HG03378 (cell line): ENCODE data around the gene RRP8.

Experiments
- ATAC-seq: cut with Tn5 transposase; IDR thresholded peaks from one replicate; pipeline ENCODE4 v1.9.1; 2021; ENCODE audit warnings: mild to moderate bottlenecking, moderate library complexity; ENCODE audit not compliant: unreplicated experiment

RRP8 gene

GRCh38 chr11:6633422-6634408 is 30.3 kb upstream of the RRP8 start:
- ATAC-seq: no peak

DNA sequence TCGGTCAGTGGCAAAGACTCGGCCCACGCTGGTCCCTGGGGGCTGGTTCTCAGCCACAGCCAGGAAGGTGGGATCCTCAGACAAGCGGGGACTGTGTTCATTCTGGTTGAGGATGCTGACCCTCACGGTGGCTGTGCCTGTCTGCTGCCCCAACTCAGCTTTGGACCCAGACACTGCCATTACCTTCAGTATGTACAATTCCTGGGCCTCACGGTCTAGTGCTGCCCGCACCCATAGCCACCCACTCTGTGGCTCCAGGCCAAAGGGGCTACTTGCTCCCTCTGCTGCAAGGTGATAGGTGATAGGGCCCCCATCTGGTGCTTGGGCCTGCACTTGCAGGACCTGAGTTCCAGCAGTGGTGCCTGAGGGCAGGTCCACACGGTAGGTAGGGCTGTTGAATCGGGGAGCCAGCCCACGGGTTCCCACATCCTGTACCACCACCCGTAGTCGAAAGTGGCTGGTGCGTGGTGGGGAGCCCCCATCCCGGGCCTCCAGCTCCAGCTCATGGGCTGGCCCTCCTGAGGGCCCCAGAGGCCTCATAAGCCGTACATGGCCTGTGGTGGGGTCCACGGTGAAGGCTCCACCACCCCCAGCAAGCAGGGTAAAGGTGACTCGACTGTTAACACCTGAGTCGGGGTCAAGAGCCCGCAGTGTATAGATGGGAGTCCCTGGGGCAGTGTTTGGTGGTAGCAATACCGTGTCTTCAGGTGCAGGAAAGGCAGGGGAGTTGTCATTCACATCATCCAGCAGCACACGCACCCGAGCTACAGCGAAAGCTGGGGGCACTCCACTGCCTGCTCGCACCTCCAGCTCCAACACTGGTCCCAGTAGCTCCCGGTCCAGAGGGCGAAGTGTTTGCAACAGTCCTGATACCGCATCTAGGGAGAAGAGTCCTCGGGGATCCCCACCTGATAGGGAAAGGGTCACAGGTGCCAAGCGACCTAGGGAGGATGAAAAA is 29.0 kb upstream of the RRP8 start:
- no peak for ATAC-seq

DNA sequence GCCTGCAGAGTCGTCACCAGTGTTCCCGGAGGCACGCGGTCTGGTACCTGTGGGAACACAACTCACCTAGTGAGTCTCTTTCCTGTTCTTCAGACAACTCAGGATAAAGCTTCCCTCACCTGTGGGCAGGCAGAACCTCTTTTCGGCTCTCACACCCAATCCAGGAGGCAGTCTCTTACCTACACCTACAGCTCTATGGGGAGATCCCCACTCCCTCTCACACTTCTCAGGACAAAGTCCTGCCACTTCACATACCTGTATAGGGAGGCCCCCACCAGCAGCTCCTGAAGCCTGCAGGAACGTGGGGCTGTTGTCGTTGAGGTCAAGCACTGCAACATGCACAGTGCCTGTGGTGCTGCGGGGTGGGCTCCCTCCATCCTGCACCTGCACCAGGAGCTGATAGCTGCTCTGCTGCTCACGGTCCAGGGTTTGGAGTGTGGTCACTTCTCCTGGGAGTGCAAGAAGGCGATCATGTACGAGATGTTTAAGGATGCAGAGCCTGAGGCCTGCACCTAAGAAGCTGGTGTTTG is 28.0 kb upstream of the RRP8 start:
- no peak for ATAC-seq

DNA sequence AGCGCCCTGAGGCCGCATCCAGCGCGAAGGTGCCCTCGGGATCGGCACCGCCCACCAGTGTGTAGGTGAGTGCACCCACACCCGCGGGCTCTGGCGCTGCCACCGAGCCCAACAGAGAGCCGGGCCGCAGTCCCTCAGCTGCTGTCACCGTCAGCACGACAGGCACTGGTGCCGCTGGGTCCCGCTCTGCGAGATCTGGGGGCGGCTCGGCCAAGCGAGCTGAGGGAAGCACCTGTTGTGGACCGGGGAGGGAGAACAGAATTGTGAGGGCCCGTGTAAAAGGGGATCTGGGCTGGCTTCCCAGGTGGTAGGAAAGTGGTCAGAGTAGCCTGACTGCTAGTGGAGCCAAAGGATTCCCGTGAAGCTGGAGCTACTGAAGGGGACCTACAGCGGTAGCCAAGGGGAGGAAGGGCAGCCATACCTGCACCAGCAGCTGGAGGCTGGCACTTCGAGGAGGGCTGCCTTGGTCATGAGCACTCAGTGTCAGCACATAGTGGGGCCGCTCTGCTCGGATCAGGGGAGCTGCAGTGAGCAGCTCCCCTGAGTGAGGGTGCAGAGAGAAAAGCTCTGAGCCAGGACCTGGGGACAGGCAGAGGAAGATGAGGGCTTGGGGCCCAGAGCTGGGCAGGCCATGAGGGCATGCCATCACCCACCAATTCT is 27.3 kb upstream of the RRP8 start:
- ATAC-seq: no peak

DNA sequence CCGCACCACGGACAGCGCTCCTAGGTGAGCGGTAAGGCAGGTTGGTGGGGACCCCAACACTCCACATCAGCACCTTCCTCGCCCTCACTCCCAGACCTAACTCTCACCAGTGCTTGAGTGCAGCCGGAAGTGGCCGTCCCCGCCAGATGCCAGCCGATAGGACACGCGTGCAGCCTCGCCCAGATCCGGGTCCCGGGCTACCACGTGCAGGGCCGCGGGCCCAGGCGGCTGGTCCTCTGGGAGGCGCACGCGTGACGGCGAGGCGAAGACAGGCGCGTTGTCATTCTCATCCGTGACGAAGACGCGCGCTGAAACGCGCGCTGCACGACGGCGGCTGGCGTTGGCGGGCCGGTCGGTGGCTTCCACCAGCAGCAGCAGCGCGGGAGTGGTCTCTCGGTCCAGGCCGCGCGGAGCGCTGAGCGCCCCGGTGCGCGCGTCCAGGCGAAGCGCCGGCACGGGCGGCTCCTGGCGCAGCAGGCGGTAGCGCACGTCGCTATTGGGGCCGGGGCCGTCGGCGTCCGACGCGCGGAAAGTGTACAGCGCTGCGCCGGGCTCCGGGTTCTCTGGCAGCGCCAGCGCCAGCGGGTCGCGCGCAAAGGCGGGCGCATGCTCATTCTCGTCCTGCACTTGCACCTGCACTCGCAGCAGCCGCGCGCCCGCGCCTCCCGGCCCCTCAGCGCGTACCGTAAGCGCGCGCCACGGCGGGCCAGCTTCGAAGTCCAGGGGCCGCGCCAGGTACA is 26.6 kb upstream of the RRP8 start:
- ATAC-seq: no peak

DNA sequence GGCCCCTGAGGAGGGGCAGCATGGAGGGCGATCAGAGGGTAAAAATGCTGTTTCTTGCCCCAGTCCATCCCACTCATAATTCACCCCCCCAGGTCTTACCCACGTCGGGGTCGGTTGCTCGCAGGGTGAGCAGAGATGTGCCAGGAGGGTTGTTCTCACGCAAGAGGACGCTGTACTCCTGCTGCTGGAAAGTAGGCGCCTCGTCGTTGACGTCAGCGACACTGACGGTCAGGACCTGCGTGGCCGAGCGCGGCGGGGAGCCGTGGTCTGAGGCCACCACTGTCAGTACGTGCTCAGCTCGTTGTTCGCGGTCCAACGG is 26.1 kb upstream of the RRP8 start:
- ATAC-seq: no peak

DNA sequence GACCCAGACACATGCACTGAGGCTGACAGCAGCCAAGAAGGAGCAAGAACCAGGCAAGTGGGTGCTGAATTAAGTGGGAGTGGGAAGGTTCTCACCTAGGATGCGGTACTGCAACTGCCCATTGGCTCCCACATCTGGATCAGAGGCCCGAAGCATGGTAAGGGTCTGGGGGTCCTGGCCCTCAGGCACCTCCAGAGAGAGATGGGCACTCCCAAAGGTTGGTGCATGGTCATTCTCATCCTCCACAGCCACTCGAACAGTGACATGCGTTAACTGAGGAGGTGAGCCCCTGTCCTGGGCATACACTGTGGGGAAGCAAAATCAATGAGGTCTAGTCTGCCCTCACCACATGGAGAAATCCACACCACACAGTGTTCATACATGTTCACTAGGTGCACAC is 25.1 kb upstream of the RRP8 start:
- no peak for ATAC-seq

DNA sequence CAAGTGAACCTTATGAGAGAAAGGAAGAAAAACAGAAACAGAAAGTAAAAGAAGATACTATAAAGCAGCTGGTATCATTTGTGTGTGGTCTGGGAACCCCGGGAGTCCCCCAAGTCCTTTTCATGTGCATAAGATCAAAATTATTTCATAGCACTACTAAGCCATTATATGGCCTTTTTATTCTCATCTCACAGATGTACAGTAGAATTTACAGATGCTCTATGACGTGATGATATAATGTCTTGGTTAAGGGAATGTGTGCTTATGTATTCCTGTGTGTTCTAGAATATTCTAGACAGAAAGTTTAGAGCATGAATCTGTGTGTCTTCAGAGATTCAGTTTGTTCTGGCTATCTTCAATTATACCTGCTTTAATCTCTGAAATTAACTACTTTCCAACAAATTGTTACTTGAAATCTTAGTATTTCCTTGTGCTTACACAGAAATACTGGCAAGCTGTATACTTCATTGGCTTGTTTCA is 24.4 kb upstream of the RRP8 start:
- ATAC-seq: peak; percentile 77

GRCh38 chr11:6626971-6627761 is 23.8 kb upstream of the RRP8 start:
- no peak for ATAC-seq

GRCh38 chr11:6625832-6626420 is 22.5 kb upstream of the RRP8 start:
- ATAC-seq: no peak

- no peak for ATAC-seq
Measured at GRCh38 chr11:6625156-6625831, 21.9 kb upstream of the RRP8 start.

- no peak for ATAC-seq
Measured at GRCh38 chr11:6623391-6624363, 20.3 kb upstream of the RRP8 start.

- ATAC-seq: no peak
Measured at GRCh38 chr11:6622261-6623171, 19.1 kb upstream of the RRP8 start.

GRCh38 chr11:6621711-6622211 is 18.3 kb upstream of the RRP8 start:
- no peak for ATAC-seq

DNA sequence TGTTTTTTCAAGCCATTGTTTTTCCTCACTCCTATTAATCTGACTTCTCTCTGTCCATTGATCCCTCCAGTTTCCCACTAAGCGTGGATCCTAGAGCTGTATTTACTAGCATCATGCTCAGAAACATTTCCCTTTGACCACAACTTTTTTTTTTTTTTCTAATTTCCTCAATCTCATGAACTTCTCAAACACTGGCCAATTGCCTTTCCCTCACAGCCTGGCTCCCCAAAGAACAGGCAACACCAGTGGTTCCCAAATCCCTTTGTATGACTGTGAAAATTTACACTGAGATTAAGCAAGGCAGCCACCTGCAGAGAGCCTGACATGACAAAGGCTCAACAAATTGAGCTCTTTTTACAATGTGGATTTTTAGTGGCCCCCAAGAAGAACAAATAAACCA is 17.2 kb upstream of the RRP8 start:
- no peak for ATAC-seq
